ENCODE results near the gene MAGEF1. TPM values are rescaled to one million over a fixed set of nuclear protein-coding genes. Genes with fewer than 3 reads are reported as not detected.

MAGEF1 gene
- total RNA-seq, 4 donors from 2014 or later = 5.4 to 12.4 (median 11.7) TPM

DNA sequence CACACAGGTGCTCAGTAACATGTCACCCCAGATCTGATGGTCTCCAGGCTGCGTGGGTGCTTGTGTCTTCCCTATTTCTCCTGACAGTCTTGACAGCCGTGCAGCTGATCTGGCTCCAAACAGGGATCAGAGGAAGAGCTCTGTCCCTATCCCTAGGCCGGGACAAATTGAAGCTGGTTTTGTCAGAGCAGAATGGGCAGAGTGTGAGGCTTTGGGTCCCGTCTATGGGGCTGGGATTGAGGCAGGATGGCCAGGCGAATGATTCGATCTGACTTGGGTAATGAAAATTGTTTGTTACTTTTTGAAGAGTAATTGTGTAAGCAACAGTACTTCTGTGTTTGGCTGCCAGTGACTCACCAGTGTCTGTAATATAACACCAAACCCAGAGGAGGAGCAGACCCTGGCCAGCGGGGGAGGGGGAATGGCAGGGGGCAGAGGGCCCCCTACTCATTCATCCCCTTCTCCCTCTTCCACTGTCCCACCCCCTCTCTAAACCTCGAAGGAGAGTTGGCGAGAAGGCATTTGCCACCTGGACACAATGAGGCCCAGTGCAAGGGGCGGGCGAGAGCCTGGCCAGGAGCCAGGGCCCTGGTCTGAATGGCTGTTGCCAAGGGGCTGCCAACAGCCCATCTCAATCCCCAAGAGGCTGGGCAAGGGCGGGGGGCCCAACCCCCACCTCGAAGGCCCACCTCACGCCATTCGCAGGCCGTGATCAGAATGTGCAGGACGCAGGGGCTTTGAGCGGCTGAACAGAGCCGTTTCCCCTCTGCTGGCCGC, 4.9 kb upstream of the MAGEF1 start:
- DNase-seq = no peak
- no peak overlapping the region for H3K4me3 ChIP-seq
- peak overlapping the region in 2 of 4 donors; percentile 47 to 58 for H3K27ac ChIP-seq

DNA sequence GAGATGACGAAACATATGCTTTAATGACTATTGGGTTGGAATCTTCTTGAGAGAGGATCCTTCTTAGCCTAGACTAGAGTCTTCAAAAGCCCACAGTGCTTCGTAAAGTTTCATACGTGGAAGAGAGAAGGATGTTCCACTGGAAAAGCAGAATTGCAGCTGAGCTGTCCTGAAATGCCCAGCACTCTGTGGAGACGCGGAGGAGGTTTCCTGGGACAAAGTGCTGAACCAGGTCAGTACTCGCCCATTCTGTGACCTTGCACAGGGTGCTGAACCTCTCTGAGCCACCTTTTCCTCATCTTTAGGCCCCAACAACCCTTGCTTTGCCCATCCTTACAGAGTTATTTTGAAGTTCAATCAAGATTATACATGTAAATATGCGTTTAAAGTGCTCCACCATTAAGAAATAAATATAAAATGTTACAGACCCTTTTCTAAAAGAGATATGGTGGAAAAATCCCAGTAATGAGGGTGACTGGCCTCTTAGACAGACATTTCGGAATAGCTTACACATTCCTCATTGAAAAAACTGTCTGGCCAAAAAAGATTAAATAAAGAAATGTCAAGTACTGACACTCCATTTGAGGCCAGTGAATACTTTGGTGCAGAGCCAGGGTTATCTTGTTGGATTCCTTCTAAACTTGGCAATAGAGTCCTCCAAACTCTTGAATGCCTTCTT, 4.2 kb upstream of the MAGEF1 start:
- Histone ChIP-seq H3K27ac (peak overlapping the region in 2 of 4 donors; percentile 47 to 58), H3K4me1 (peaks cover 0 to under 1% (median 0%) of the 10 kb centered on the region in 4 donors), H3K9me3 (no peaks in the 10 kb centered on the region), H3K4me3 (no peak overlapping the region), H3K27me3 (no peaks in the 10 kb centered on the region), H3K36me3 (no peaks in the 10 kb centered on the region)
- DNase-seq = no peak
- TF ChIP-seq, protein P1, sequence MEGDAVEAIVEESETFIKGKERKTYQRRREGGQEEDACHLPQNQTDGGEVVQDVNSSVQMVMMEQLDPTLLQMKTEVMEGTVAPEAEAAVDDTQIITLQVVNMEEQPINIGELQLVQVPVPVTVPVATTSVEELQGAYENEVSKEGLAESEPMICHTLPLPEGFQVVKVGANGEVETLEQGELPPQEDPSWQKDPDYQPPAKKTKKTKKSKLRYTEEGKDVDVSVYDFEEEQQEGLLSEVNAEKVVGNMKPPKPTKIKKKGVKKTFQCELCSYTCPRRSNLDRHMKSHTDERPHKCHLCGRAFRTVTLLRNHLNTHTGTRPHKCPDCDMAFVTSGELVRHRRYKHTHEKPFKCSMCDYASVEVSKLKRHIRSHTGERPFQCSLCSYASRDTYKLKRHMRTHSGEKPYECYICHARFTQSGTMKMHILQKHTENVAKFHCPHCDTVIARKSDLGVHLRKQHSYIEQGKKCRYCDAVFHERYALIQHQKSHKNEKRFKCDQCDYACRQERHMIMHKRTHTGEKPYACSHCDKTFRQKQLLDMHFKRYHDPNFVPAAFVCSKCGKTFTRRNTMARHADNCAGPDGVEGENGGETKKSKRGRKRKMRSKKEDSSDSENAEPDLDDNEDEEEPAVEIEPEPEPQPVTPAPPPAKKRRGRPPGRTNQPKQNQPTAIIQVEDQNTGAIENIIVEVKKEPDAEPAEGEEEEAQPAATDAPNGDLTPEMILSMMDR (IDR thresholded peaks at IDR 0.05) = no peak
- no peak for TF ChIP-seq POLR2A (IDR thresholded peaks at IDR 0.05)

More for the DNA sequence above, 4.9 kb upstream of the MAGEF1 start:
- Histone ChIP-seq H3K27me3 (no peaks in the 10 kb centered on the region), H3K36me3 (no peaks in the 10 kb centered on the region), H3K4me1 (no peaks in the 10 kb centered on the region), H3K9me3 (no peaks in the 10 kb centered on the region)
- TF ChIP-seq, protein P1 (IDR thresholded peaks at IDR 0.05) = no peak
- no peak for TF ChIP-seq POLR2A (IDR thresholded peaks at IDR 0.05)

DNA sequence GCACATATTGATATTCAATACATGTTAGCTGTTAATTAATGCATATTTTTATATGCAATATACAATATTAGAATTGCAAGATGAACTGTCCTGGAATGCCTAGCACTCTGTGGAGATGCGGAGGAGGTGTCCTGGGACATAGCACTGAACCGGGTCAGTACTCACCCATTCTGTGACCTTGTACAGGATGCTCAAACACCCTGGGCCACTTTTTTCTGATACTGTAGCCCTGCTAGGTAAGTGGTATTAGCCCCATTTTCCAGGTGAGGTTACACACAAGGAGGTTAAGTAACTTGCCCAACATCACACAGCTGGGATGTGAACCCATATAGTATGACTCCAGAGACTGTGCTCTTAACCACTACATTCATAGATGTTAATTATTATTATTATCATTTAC, 1.7 kb upstream of the MAGEF1 start:
- DNase-seq = peak in 1 of 3 donors; percentile 32
- Histone ChIP-seq H3K9me3 (no peaks in the 10 kb centered on the region), H3K4me3 (no peak overlapping the region), H3K36me3 (no peaks in the 10 kb centered on the region), H3K27me3 (no peaks in the 10 kb centered on the region), H3K4me1 (peaks cover 0 to 13% (median 4%) of the 10 kb centered on the region in 4 donors), H3K27ac (no peak overlapping the region)
- TF ChIP-seq, protein P1 (IDR thresholded peaks at IDR 0.05) = no peak
- TF ChIP-seq POLR2A (IDR thresholded peaks at IDR 0.05) = no peak

DNA sequence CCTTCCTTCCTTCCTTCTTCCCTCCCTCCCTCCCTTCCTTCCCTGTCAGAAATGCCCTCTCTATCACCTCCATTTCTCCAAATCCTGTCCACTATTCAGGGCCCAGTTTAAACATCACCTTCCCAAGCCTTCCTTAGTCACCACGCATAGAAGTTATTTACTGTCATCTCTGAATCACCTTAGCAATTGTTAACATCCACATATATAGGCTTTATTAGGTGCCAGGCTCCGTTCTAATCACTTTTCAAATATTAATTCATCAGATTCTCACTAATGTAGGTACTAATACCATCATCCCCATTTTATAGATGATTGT, 1.1 kb upstream of the MAGEF1 start:
- no peak for TF ChIP-seq POLR2A (IDR thresholded peaks at IDR 0.05)
- TF ChIP-seq, protein P1 (IDR thresholded peaks at IDR 0.05) = no peak
- DNase-seq = no peak
- no peaks in the 10 kb centered on the region for H3K27me3 ChIP-seq
- no peak overlapping the region for H3K4me3 ChIP-seq
- H3K36me3 ChIP-seq = no peaks in the 10 kb centered on the region
- H3K27ac ChIP-seq = no peak overlapping the region
- peaks cover 0 to 13% (median 4%) of the 10 kb centered on the region in 4 donors for H3K4me1 ChIP-seq
- no peaks in the 10 kb centered on the region for H3K9me3 ChIP-seq

DNA sequence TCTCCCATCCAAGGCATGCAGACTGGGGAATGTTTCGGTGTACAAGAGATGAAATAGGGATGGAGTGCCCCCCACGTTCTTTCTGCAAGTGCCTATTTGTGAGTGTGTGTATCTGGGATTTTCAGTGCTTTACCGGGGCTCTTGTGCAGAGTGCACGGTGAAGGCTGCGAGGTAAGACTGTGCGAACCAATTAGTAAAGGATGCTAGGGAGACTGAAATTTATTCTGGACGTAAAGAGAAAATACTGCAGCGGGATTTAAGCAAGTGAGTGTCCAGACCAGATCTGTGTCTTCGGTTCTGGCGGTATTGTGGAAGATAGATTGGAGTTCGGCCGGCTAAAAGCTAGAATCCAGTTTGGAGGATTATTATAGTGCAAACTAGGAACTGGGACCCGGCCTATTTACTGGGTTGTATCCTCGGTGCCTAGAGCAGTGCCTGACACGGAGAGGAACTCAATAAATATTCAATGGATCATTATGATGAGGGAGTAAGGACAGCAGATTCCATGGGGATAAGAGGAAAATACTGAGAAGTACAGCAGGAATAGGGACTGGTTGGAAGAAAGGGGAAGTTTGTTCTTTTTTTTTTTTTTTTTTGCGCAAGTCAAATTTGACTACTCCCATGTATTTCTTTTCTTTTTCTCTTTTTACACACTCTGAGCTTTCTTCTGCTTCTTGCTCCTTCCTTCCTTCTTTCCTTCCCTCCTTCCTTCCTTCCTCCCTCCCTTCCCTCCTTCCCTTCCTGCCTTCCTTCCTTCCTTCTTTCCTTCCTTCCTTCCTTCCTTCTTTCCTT, 580 bp upstream of the MAGEF1 start:
- no peak for DNase-seq
- Histone ChIP-seq H3K27me3 (no peaks in the 10 kb centered on the region), H3K27ac (peak overlapping the region; percentile 90 to 93 (median 91))

More for the DNA sequence above, 580 bp upstream of the MAGEF1 start:
- H3K4me3 ChIP-seq = peak overlapping the region; percentile 82 to 92 (median 86)
- no peaks in the 10 kb centered on the region for H3K36me3 ChIP-seq
- no peaks in the 10 kb centered on the region for H3K9me3 ChIP-seq
- peaks cover 0 to 13% (median 4%) of the 10 kb centered on the region in 4 donors for H3K4me1 ChIP-seq
- TF ChIP-seq, protein P1 (IDR thresholded peaks at IDR 0.05) = no peak
- TF ChIP-seq POLR2A (IDR thresholded peaks at IDR 0.05) = no peak

Measured in Peyer's patch (tissue), 4 donors.